Astrocyte (in vitro differentiated cells and primary cell): ENCODE data around the gene MID2.

ENCODE experiments used
- CTCF ChIP-seq: IDR thresholded peaks from 2 replicates; pipeline ENCODE4 v1.5.1; 2011; ENCODE audit warnings: low read depth, mild to moderate bottlenecking, inconsistent platforms, low read length, moderate library complexity; ENCODE audit not compliant: insufficient read depth
- EZH2 ChIP-seq: IDR thresholded peaks from 2 replicates; pipeline ENCODE4 v1.6.1; 2012; ENCODE audit warnings: mild to moderate bottlenecking, low read length, inconsistent platforms; ENCODE audit not compliant: insufficient read depth

DNA sequence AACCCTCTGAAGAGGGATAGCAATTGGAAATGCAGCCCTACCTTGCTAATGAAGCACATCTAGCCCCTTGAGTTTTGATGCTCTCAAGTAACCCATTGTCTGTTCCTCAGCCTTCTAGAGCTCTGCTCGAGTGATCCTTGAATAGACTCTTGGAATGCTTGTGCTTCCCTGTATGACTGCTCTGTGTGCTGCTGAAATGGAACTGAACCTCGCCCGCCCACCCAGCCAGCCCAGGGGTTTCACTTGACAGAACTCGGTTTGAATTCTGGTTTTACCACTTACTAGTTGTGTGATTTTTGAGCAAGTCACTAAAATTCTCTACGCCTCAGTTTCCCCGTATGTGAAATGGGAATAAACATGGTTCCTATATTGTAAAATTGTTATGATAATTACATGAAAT is 77.1 kb downstream of the MID2 start:
- TF ChIP-seq CTCF (no peak), EZH2 (no peak)
